ENCODE data around the gene CAPN15. TPM values are rescaled to one million over a fixed set of nuclear protein-coding genes. Genes with fewer than 3 reads are reported as not detected.
A peak's percentile ranks its signal among the peaks of the same experiment; 100 is the strongest.

Gene CAPN15
- total and polyA plus RNA-seq, 9 of the 15 experiments (the other 6 are each of a cell fraction or from before 2014, with no cell fraction given), result 0.62 to 111 (median 14.2) TPM

DNA sequence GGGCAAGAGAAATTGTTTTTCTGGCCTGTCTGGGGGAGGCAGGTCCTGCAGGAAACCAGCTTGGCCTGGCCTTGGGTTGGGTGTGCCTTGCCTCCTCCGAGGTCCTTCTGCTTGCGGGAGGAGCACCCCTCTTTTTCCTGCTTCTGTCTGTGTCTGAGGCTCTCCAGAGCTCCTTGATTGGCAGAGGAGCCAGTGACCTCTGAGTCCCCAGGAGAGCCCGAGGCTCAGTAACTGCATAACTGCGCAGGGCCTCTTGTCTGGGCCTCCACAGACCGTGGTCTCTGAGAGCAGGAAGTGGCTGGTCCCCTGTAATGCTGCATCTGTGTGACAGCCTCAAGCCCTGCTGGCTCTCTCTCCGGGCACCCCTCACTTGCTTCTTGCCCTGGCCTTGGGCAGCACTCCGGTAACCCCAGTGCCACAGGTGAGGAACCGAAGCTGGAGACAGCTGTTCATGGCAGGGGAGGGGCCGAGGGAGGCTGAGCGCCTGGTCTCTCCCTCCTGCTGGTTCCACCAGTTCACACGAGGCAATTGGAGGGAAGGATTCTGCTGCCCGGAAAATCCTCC, 1.6 kb downstream of the CAPN15 start (continued):
- TF ChIP-seq, protein P1, sequence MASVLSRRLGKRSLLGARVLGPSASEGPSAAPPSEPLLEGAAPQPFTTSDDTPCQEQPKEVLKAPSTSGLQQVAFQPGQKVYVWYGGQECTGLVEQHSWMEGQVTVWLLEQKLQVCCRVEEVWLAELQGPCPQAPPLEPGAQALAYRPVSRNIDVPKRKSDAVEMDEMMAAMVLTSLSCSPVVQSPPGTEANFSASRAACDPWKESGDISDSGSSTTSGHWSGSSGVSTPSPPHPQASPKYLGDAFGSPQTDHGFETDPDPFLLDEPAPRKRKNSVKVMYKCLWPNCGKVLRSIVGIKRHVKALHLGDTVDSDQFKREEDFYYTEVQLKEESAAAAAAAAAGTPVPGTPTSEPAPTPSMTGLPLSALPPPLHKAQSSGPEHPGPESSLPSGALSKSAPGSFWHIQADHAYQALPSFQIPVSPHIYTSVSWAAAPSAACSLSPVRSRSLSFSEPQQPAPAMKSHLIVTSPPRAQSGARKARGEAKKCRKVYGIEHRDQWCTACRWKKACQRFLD (CRISPR knock-in tag; IDR thresholded peaks at IDR 0.05), result 0 out of 2 replicates have a peak, but pooled peaks have one; percentile 19
- TF ChIP-seq MCM5 (IDR thresholded peaks at IDR 0.05; ENCODE audit: low read depth) (no peak), ZNF282 (CRISPR knock-in tag; IDR thresholded peaks at IDR 0.05) (no peak)

DNA sequence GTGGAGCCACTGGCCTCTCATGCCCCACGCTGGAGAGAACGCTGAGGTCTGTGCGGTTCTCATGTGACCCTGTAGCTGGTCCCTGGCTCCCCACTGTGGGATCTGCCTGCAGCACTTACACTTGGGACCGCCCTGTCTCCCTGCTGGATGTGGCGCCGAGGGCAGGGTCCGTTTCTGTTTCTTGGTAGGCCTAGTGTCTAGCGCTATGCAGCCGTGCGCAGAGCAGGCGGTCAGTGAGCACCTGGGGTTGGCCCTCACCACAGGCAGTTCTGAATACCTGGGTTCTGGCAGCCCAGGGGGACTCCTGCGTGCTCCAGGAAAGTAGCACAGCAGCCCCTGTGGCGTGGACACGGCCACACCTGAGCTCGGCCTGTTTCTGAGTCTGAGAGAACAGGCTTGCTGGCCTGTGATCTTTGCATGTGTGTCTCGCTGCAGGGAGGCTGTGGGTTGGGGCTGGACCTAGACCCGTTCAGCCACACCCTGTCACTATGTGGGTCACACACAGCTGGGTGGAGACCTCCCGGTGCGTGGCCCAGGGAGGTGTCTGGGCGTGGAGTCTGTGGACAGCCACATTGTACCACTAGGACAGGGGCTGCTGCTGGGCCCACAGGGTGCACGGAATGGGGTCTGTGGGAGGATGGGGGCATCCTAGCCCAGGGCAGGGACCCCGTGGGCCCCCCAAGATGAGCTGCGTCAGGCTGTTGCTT, 2.8 kb downstream of the CAPN15 start:
- Histone ChIP-seq H2AFZ (ENCODE audit: low read depth, low read length) (no peak overlapping the region), H3K4me3 (no peak overlapping the region), H3K4me1 (replicated peaks in 1 of 2; ENCODE audit: control insufficient read depth in 2 of 2, insufficient read depth in 2 of 2, low read length in 2 of 2) (peaks cover 27 to 77% of the 10 kb centered on the region in 2 experiments), H3K27ac (ENCODE audit: extremely low read depth, low read depth, low read length) (peak overlapping the region; percentile 41; the same call in 2 of the 3 replicates), H3K9ac (ENCODE audit: insufficient read depth in 1 of 2, low read depth in 2 of 2, low read length in 2 of 2) (peak overlapping the region in 1 of 2 experiments; percentile 95; a peak in 2 of 4 replicates), H3K9me1 (ENCODE audit: control insufficient read depth, insufficient read depth, low read length) (peaks cover 15% of the 10 kb centered on the region), H3K9me3 (replicated peaks; ENCODE audit: control insufficient read depth, insufficient read depth, low read depth, low read length) (no peaks in the 10 kb centered on the region), H3K36me3 (ENCODE audit: control insufficient read depth, insufficient read depth, low read length) (peaks cover 36% of the 10 kb centered on the region; the same call in 1 of the 3 replicates), H3K79me2 (ENCODE audit: control insufficient read depth, insufficient read depth, low read length) (peaks cover 97% of the 10 kb centered on the region), H3K27me3 (ENCODE audit: control insufficient read depth in 2 of 2, insufficient read depth in 2 of 2, low read length in 2 of 2) (no peaks in the 10 kb centered on the region), H4K20me1 (replicated peaks; ENCODE audit: control insufficient read depth, insufficient read depth, low read length) (peaks cover 19% of the 10 kb centered on the region), H3K4me2 (ENCODE audit: insufficient read depth, low read length) (no peak overlapping the region)
- intact Hi-C loops (cut with micrococcal nuclease) (no loop called here), in situ Hi-C loops (cut with MboI) (no loop called here)
- ChIA-PET POLR2A (interaction anchor here (0.6 to 1.0 kb wide), 4 partner anchors 45 to 1757 kb away, joined by 3 read pairs; no protein-coding TSS in a partner anchor), CTCF (ENCODE audit: low intra/inter-chr PET ratio) (no interaction called here)
- 87% methylated on average over 21 of the region's 23 CpGs for WGBS (ENCODE audit: insufficient coverage, low coverage, missing lambda C conversion rate)
- FAIRE-seq (no peak), ATAC-seq (no peak), DNase-seq (ENCODE audit: extremely low read depth in 1 of 4, low spot score in 3 of 4) (no peak)
- no TSS peak for BruUV-seq (replicated peaks)
- TF ChIP-seq SIRT6 (IDR thresholded peaks at IDR 0.05; ENCODE audit: low read depth, low read length) (no peak), ZNF766 (CRISPR knock-in tag; conservative IDR thresholded peaks at IDR 0.05) (no peak), TFAP4 (CRISPR knock-in tag; IDR thresholded peaks at IDR 0.05; ENCODE audit: borderline replicate concordance) (peak; percentile 25; the same call in 1 of the 2 replicates), ELF1 (tag; IDR thresholded peaks at IDR 0.05) (no peak), NRF1 (conservative IDR thresholded peaks at IDR 0.05 in 1 of 2, IDR thresholded peaks at IDR 0.05 in 1 of 2) (no peak), RBFOX2 (IDR thresholded peaks at IDR 0.05; ENCODE audit: low read depth, low read length) (peak; percentile 54), KLF1 (tag; IDR thresholded peaks at IDR 0.05) (no peak), SIX5 (IDR thresholded peaks at IDR 0.05; ENCODE audit: borderline replicate concordance in 1 of 2, insufficient read depth in 1 of 2, low read depth in 1 of 2, low read length in 2 of 2) (no peak), MXD1 (CRISPR knock-in tag; IDR thresholded peaks at IDR 0.05; ENCODE audit: borderline replicate concordance, poor library complexity, severe bottlenecking) (no peak), CBFB (CRISPR knock-in tag; IDR thresholded peaks at IDR 0.05) (no peak), ZNF140 (CRISPR knock-in tag; IDR thresholded peaks at IDR 0.05) (no peak), SP1 (CRISPR knock-in tag; IDR thresholded peaks at IDR 0.05) (no peak), XRCC3 (IDR thresholded peaks at IDR 0.05) (no peak), TRIM28 (IDR thresholded peaks at IDR 0.05) (no peak), MCM5 (IDR thresholded peaks at IDR 0.05; ENCODE audit: low read depth) (no peak)

All from K562 (cell line).